ENCODE results near the gene TAS2R4. TPM values are rescaled to one million over a fixed set of nuclear protein-coding genes. Genes with fewer than 3 reads are reported as not detected.

TAS2R4 gene, protein sequence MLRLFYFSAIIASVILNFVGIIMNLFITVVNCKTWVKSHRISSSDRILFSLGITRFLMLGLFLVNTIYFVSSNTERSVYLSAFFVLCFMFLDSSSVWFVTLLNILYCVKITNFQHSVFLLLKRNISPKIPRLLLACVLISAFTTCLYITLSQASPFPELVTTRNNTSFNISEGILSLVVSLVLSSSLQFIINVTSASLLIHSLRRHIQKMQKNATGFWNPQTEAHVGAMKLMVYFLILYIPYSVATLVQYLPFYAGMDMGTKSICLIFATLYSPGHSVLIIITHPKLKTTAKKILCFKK
- 1 to 10 TPM in 2 of 4 donors, under 1 TPM in 2; 0.26 to 6.5 (median 3.3) TPM for total RNA-seq

DNA sequence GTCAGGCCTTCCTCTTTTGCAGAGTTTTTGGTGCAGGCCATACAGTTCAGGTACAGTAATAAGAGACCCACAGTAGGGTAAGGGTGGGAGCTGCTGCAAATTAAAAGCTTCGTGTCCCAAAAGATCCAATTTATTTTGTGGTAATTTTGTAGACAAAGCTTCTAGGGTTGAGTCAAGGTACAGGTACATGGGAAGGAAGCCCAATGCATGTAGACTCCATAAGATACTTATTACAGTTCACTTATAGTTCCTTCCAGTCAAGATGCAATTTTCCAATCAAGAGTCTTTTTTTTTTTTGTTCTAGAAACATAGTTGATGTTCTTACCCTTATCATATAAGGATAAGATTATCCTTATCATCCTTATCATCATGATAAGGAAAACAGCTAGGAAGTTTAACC lies at the start of gene TAS2R4:
Gene TAS2R4 (plus strand): TSS at position 301 of the 400 bp plus-strand sequence. CDS start 1,815 bp downstream, outside the sequence.
- Histone ChIP-seq H3K27ac (no peak within 1 kb of the TSS), H3K36me3 (no peaks in the 10 kb centered on the region), H3K27me3 (no peaks in the 10 kb centered on the region), H3K4me3 (no peak within 1 kb of the TSS), H3K9me3 (no peaks in the 10 kb centered on the region), H3K4me1 (no peaks in the 10 kb centered on the region)
- intact Hi-C loops (cut with DNase I; ENCODE audit: low total_unique reads) = no loop called here
- no peak for TF ChIP-seq POLR2A (IDR thresholded peaks at IDR 0.05)
- TF ChIP-seq, protein P1, sequence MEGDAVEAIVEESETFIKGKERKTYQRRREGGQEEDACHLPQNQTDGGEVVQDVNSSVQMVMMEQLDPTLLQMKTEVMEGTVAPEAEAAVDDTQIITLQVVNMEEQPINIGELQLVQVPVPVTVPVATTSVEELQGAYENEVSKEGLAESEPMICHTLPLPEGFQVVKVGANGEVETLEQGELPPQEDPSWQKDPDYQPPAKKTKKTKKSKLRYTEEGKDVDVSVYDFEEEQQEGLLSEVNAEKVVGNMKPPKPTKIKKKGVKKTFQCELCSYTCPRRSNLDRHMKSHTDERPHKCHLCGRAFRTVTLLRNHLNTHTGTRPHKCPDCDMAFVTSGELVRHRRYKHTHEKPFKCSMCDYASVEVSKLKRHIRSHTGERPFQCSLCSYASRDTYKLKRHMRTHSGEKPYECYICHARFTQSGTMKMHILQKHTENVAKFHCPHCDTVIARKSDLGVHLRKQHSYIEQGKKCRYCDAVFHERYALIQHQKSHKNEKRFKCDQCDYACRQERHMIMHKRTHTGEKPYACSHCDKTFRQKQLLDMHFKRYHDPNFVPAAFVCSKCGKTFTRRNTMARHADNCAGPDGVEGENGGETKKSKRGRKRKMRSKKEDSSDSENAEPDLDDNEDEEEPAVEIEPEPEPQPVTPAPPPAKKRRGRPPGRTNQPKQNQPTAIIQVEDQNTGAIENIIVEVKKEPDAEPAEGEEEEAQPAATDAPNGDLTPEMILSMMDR (IDR thresholded peaks at IDR 0.05) = no peak
- no peak for DNase-seq

DNA sequence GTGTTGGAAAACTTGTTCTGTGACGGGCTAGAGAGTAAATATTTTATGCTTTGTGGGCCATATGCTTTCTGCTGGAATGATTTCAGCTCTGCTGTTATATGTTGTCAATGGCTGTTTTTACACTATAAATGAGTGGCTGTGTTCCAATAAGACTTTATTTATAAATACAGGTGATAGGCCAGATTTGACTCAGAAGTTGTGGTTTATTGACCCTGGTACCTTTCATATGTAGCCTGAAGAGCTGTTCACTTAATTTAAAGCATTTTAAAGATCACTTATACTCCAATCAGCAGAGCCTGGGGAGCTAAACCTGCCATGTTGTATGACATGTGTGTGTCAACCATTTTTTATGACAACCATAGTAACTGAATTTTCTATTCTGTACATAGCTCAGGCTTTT lies 47.5 kb upstream of the TAS2R4 start:
- TF ChIP-seq POLR2A (IDR thresholded peaks at IDR 0.05) = no peak
- no peak for DNase-seq
- no peaks in the 10 kb centered on the region for H3K36me3 ChIP-seq
- H3K4me3 ChIP-seq = no peak overlapping the region
- H3K27me3 ChIP-seq = no peaks in the 10 kb centered on the region
- intact Hi-C loops (cut with DNase I; ENCODE audit: low total_unique reads) = no loop called here
- no peaks in the 10 kb centered on the region for H3K4me1 ChIP-seq
- H3K9me3 ChIP-seq = no peaks in the 10 kb centered on the region
- no peak overlapping the region for H3K27ac ChIP-seq

DNA sequence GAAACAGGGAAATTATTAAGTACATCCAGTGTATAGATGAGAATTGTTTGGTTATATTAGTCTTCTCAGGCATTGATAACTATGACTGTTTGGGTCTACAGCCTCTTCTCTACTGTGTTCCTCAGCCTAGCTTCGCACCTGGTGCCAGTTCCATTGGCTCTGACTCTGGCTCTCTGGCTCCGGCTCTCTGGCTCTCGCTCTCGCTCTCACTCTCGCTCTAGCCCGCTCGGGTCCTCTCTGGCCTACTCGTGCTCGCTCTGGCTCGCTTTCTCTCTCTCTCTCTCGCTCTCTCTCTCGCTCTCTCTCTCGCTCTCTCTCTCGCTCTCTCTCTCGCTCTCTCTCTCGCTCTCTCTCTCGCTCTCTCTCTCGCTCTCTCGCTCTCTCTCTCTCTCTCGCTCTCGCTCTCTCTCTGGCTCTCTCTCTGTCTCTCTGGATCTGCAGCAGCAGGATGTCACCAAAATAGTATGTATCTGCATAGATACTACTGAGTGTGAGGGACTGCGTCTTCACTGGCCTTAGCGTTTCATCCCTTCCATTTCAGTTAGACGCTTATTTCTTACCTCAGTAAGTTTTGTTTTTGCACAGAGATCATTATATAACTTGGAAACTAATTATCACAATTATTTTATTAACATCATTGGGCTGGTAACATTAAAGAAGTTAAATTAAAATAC lies 44.9 kb upstream of the TAS2R4 start:
- TF ChIP-seq, protein P1 (IDR thresholded peaks at IDR 0.05) = peak in 1 of 4 experiments; percentile 10
- no peak for TF ChIP-seq POLR2A (IDR thresholded peaks at IDR 0.05)
- Histone ChIP-seq H3K27me3 (no peaks in the 10 kb centered on the region), H3K36me3 (no peaks in the 10 kb centered on the region), H3K27ac (no peak overlapping the region), H3K4me1 (no peaks in the 10 kb centered on the region), H3K4me3 (no peak overlapping the region), H3K9me3 (no peaks in the 10 kb centered on the region)
- intact Hi-C loops (cut with DNase I; ENCODE audit: low total_unique reads) = no loop called here
- DNase-seq = no peak

DNA sequence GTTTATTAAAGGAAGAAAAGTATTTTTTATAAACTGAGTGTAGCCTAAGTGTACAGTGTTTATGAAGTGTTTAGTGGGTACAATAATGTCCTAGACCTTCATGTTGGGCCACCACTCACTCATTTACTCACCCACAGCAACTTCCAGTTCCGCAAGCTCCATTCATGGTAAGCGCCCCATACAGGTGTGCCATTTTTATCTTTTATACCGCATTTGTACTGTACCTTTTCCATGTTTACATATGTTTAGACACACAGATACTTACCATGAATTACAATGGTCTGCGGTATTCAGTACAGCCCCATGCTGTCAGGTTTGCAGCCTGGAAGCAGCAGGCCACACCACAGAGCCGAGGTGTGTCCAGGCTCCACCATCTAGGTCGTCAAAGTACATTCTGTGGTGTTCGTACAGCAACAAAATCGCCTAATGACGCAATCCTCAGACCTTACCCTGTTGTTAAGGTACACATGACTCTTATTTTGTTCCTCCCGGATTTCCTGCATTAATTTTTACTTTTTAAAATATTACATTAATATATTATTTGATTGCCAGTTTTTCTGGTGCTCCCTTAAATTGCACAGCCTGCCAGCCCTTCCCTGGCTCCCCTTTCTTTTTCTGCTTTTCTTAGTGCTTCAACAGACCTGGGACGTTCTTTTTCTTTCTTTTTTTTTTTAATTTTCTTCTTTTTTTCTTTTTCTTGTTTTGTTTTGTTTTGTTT lies 39.2 kb upstream of the TAS2R4 start:
- Histone ChIP-seq H3K36me3 (no peaks in the 10 kb centered on the region), H3K4me1 (peaks cover 0 to 9% of the 10 kb centered on the region in 2 donors), H3K4me3 (peak overlapping the region; percentile 66 to 74), H3K27ac (peak overlapping the region; percentile 84 to 85), H3K9me3 (no peaks in the 10 kb centered on the region), H3K27me3 (no peaks in the 10 kb centered on the region)
- no peak for TF ChIP-seq POLR2A (IDR thresholded peaks at IDR 0.05)
- TF ChIP-seq, protein P1 (IDR thresholded peaks at IDR 0.05) = no peak
- DNase-seq = peak in 1 of 2 donors; percentile 16
- intact Hi-C loops (cut with DNase I; ENCODE audit: low total_unique reads) = no loop called here

DNA sequence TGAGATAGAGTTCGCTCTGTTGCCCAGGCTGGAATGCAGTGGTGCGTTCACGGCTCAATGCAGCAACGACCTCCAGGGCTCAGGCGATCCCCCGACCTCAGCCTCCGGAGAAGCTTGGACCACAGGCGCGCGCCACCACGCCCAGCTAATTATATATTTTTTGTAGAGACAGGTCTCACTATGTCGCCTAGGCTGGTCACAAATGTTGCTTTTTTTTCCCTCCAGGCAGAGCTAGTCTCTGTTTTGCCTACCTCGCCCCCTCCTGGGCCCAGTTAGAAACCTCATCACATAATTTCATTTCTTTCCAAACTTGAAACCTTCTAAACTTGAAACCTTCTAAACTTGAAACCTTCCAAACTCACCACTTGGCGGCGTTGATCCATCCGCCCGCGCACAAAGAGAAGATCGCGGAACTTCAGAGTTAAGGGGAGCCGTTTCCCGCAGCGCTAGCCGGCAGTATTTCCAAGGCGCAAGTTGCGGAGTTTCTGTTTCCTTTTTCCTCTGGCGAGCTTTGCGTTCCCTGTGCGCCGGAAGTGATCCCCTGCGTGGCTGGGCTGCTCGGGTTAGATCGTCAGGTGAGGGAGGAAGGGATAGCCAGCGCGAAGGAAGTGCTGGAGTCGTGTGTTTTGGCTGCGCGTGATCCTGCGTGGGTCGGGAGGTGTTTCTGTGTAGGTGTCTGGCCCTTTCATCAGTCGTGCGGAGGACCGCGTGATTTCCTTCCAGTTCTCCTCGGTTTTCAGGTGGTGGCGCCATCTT lies 38.5 kb upstream of the TAS2R4 start, which contains the start of gene SSBP1:
Gene SSBP1 (plus strand): TSS at position 523 of the 756 bp plus-strand sequence. CDS start 809 bp downstream, outside the sequence.
- peak within 1 kb of the TSS; percentile 84 to 85 for H3K27ac ChIP-seq
- H3K36me3 ChIP-seq = no peaks in the 10 kb centered on the region
- TF ChIP-seq, protein P1 (IDR thresholded peaks at IDR 0.05) = peak; percentile 73 to 90 (median 77)
- TF ChIP-seq POLR2A (IDR thresholded peaks at IDR 0.05) = peak in 1 of 2 donors; percentile 58
- no peaks in the 10 kb centered on the region for H3K27me3 ChIP-seq
- intact Hi-C loops (cut with DNase I; ENCODE audit: low total_unique reads) = no loop called here
- H3K4me3 ChIP-seq = peak within 1 kb of the TSS; percentile 66 to 74
- peaks cover 0 to 9% of the 10 kb centered on the region in 2 donors for H3K4me1 ChIP-seq
- H3K9me3 ChIP-seq = no peaks in the 10 kb centered on the region
- DNase-seq = peak; percentile 90

Data from uterus (tissue), 4 donors.